Endothelial cell of hepatic sinusoid (primary cell): ENCODE results near the gene RBM22.

Source experiments
- in situ Hi-C: cut with HindIII; loops from 2 replicates; pipeline ENCODE4 v1.10.0; 2017; ENCODE audit warnings: low sequenced_read_pairs

The RBM22 gene

GRCh38 chr5:150655221-150655620 lies 45.6 kb downstream of the RBM22 start:
- in situ Hi-C loops = loop anchor here (5.0 to 25.0 kb wide), 2 partner anchors 98 to 193 kb away; no protein-coding TSS in a partner anchor

- in situ Hi-C loops = loop anchor here (25.0 kb wide), 1 partner anchor 192 kb away; no protein-coding TSS in a partner anchor
Observed at GRCh38 chr5:150653762-150654556, 46.9 kb downstream of the RBM22 start.

DNA sequence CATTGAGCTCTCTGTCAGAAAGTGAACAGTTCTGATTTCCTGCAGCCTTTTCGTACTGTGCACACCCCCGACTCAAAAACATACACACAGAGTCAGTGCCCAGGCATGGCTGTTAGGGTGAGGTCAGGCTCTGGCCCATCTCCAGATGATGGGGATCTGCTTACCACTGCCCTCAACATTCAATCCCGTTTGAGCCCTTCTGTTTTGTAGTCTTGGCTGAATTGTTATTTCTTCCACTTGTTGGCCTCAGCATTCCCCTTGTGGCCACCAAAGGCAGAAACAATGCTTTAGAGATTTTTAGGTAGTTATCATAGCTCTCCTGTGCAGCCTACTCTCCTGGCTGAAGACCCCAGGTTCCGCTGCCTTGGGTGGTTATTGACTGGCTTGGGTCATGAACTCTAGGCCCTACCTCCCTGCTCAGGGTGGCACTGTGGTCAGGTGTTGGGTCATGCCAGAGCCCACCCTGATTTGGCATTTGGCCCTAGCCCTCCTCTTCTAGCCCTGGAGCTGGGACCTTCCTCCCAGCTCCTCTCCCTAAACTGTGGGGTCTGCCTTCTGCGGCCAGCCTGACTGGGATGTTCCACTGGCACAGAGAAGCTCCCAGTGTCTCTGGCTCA lies 47.6 kb downstream of the RBM22 start:
- in situ Hi-C loops = loop anchor here (25.0 kb wide), 1 partner anchor 191 kb away; no protein-coding TSS in a partner anchor

- in situ Hi-C loops = loop anchor here (25.0 kb wide), 1 partner anchor 190 kb away; no protein-coding TSS in a partner anchor
Observed at GRCh38 chr5:150651924-150652671, 48.8 kb downstream of the RBM22 start.

GRCh38 chr5:150651382-150651781 lies 49.5 kb downstream of the RBM22 start:
- in situ Hi-C loops = loop anchor here (25.0 kb wide), 1 partner anchor 189 kb away; no protein-coding TSS in a partner anchor

DNA sequence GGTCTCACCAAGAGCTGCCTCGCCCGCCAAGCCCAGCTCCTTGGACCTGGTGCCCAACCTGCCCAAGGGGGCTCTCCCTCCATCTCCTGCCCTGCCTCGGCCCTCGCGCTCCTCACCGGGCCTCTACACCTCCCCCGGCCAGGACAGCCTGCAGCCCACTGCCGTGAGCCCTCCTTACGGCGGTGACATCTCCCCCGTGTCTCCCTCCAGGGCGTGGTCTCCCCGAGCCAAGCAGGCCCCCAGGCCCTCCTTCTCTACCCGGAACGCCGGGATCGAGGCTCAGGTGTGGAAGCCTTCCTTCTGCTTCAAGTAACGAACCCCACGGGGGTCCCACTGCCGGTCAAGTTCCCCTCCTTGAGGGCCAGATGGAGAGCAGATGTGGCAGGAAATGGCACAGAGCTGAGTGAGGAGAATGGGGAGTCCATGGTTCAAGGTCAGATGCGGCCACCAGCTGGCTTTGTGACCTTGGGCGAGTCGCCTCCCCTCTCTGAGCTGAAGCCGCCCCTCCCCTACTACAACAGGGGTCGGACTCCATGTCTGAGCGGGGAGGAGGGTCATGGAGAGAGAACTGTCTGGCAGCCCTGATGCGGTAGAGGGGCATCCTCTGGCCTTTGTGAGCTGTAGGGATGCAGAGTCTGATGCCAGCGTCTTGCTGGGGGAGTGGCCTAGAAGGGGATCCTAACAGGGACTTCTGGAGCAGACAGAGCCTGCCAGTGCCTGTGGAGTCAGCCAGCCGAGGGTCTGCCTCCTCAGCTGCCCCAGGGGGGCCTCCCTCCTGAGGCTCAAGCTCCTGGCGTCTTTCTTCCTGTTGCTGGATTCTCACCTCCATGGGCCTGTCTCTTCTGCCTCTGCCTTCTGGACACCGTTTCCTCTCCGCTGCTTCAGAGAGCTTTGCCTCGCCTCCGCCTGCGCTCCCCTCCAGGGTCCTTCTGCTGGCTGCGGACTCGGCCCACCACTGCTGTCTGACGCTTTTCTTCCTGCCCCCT lies 50.5 kb downstream of the RBM22 start:
- in situ Hi-C loops = loop anchor here (25.0 kb wide), 1 partner anchor 188 kb away; no protein-coding TSS in a partner anchor

- in situ Hi-C loops = loop anchor here (25.0 kb wide), 1 partner anchor 187 kb away; no protein-coding TSS in a partner anchor
Observed at GRCh38 chr5:150649108-150650020, 51.5 kb downstream of the RBM22 start.

DNA sequence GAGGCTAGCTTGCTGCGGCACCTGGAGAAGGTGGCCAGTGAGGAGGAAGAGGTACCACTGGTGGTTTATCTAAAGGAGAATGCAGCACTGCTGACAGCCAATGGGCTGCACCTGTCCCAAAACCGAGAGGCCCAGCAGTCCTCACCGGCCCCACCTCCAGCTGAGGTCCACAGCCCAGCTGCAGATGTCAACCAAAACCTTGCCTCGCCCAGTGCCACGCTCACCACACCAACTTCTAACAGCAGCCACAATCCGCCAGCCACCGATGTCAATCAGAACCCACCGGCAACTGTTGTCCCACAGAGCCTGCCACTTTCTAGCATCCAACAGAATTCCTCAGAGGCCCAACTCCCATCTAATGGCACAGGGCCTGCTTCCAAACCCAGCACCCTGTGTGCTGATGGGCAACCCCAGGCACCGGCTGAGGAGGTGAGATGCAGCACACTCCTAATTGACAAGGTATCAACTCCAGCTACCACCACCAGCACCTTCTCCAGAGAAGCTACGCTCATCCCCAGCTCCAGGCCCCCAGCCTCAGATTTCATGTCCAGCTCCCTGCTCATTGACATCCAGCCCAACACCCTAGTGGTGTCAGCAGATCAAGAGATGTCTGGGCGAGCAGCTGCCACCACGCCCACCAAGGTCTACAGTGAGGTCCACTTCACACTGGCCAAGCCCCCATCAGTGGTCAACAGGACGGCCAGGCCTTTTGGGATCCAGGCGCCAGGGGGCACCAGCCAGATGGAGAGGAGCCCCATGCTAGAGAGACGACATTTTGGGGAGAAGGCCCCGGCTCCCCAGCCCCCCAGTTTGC lies 52.4 kb downstream of the RBM22 start:
- in situ Hi-C loops = no loop called here

DNA sequence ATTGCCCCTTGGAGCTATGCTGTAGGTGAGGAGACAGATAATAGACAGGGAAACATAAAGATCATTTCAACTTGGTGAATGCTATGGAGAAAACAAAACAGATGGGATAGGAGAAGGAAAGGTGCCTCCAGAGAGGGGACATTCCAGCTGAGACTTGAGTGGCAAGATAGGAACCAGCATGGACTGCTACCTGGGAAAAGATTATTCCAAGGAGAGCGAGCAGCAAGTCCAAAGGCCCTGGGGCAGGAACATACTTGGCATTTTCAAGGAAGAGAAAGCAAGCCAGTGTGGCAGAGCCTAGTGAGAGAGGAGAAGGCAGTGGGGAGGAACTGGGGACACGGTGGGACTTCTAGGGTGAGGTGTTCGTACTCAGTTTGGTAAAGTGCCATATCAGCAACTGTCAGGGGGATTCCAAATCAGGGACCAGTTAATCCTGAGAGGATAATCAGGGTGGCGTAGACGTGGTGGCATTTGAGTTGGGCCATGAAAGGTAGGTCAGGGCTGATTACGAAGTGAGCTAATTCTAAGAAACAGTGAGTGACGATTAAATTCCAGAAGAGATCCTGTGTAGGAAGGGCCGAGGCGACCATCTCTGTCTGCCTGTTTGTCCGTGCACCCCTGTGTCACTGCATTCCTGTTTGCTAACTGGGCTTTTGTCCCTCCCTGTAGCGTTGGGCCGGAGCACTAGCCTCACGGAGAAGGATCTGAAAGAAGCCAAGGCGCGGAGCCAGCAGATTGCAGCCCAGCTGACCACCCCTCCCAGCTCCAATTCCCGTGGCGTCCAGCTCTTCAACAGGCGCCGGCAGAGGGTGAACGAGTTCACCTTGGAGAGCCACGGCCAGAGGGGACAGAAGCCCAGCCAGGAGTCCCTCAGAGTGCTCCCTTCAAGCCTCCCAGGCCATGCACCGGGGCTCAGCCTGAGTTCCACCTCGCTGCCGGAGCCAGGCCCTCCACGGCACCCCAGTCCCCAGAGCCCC lies 53.3 kb downstream of the RBM22 start:
- in situ Hi-C loops = no loop called here

DNA sequence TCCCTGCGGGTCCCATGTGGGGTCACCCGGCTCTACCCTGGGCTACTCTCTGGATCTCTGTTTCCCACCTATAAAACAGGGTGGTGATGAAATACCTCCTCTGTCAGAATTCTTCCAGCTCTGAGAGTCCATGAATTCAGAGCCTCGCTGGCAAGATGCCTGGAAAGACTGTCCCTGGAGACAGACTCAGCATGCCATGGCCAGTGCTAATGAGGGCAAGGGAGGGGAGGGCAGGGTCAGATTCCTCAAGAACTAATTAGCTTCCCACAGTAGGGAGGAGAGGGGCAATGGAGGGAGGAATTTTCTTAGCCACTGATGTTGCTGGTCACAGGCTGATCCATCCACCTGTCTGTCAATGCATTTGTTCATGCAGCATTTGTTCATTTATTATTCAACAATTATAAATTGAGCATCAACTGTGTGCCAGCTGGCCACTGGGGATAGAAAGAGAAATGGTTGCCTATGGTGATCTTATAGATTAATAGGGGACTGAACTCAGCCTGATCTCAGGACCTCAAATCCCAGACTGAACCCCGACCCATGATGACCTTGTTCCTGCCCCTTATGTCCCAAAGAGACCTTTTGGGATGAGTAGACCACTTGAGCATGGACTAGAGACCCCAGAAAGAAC lies 55.7 kb downstream of the RBM22 start:
- in situ Hi-C loops = no loop called here

- in situ Hi-C loops = no loop called here
Observed at GRCh38 chr5:150644514-150644913, 56.3 kb downstream of the RBM22 start.

DNA sequence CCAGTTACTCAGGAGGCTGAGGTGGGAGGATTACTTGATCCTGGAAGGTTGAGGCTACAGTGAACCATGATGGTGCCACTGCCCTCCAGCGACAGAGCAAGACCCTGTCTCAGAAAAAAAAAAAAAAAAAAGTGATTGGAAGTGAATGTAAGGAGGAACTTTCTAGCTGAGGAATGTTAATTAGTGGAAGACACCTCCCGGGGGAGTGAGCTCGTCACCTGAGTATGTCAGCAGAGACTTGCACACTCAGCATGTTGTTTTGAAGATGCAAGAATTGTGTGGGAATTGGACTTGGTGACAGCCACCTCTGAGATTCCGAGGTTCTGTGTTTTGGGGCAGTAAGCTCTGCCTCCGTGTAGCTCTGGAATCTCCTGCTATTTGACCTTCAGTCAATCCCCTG lies 56.8 kb downstream of the RBM22 start:
- in situ Hi-C loops = no loop called here

DNA sequence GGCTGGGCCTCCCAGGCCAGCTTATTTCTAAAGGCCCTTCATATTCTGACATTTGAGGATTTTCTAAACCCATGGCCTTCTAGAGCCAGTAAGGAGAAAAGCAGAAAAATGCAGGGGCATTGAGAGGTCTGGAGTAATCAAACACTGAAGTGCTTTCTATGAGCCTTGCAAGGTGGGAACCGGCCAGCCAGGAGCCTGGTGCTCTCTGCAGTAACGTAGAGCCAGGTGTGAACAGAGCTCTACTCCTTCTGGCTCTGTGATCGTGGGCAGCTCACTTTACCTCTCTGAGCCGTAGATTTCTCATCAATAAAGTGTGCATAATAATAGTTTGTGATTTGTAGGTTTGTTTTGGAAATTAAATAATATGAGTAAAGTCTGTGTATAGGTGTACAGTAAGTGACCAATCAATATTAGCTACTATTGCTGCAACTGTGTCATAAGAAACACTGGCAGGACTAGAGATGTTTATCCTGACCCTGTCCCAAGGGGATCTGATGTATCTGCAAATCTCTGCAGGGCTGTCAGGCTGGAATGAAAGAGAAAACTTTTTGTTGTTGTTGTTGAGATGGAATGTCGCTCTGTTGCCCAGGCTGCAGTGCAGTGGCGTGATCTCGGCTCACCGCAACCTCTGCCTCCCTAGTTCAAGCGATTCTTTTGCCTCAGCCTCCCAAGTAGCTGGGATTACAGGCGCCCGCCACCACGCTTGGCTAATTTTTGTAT lies 57.7 kb downstream of the RBM22 start:
- in situ Hi-C loops = no loop called here

DNA sequence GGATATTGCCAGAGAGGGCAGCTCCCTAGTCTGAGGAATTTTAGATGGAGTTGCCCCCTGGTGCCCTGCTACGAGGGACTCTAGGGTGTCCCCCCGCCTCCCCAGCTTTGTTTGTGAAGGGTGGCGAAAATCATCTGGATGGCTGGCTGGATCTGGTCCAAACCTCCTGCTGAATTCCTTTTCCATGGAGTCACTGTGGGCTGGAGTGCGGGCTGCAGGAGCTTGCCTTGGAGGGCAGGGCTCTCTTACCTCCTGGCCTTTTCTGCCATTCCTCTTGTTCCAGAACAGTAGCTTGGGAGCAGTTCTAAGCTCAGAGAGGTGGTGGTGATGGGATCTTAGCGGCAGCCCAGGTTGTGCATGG lies 58.3 kb downstream of the RBM22 start:
- in situ Hi-C loops = no loop called here

- in situ Hi-C loops = no loop called here
Observed at GRCh38 chr5:150641824-150642566, 58.9 kb downstream of the RBM22 start.
